ACC112 (cell line): Measurements from ENCODE around the gene PYM1.
A peak's percentile ranks its signal among the peaks of the same experiment; 100 is the strongest.

Experiments used
- H2AFZ ChIP-seq: fragments of 200-600 bp; sonication (generic); one replicate; pipeline ENCODE4 v1.6.0; 2017; ENCODE audit warnings: antibody characterized with exemption, low read length; ENCODE audit not compliant: unreplicated experiment
- H3K27ac ChIP-seq: fragments of 200-600 bp; sonication (generic); 2 replicates; pipeline ENCODE4 v1.5.1; 2014; ENCODE audit warnings: low read depth, mild to moderate bottlenecking, antibody characterized with exemption, low read length, moderate library complexity
- H3K27me3 ChIP-seq: fragments of 200-600 bp; sonication (generic); 2 replicates; pipeline ENCODE4 v1.6.1; 2014; ENCODE audit warnings: mild to moderate bottlenecking, antibody characterized with exemption, low read length, moderate library complexity, mixed read lengths; ENCODE audit not compliant: insufficient read depth
- H3K36me3 ChIP-seq: fragments of 200-600 bp; sonication (generic); 2 replicates; pipeline ENCODE4 v1.6.1; 2016; ENCODE audit warnings: mild to moderate bottlenecking, antibody characterized with exemption, low read length, moderate library complexity, mixed read lengths; ENCODE audit not compliant: insufficient read depth
- H3K4me1 ChIP-seq: fragments of 200-600 bp; sonication (generic); one replicate; pipeline ENCODE4 v1.6.1; 2016; ENCODE audit warnings: low read length, mixed read lengths; ENCODE audit not compliant: insufficient read depth, unreplicated experiment, control insufficient read depth
- H3K4me3 ChIP-seq: fragments of 200-600 bp; sonication (generic); 2 replicates; pipeline ENCODE4 v1.5.1; 2014; ENCODE audit warnings: mild to moderate bottlenecking, low read depth, low read length
- H3K79me2 ChIP-seq: fragments of 200-600 bp; sonication (generic); one replicate; pipeline ENCODE4 v1.6.0; 2016; ENCODE audit warnings: low read length; ENCODE audit not compliant: control insufficient read depth, unreplicated experiment, insufficient read depth

Gene PYM1

DNA sequence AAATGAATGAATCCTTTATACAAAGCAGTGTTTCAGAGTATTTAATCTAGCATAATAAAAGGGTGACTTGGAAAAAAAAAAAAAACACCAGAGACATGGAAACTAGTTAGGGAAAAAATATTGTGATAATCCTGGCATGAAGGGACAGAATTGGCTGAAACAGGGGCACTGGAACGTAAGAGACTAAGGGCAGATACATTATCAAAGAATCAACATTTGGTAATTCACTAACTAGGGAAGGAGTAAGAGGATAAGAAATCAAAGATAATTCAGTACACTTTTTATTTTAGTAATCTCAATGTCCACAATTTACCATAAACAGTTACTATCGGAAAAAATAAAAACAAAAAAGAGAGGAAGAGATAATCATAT lies 18.2 kb downstream of the PYM1 start:
- 0 out of 2 replicates have a peak overlapping the region, but pooled peaks have one; percentile 14 for H3K4me3 ChIP-seq
- peak overlapping the region; percentile 51 for H2AFZ ChIP-seq
- peaks cover 17% of the 10 kb centered on the region for H3K4me1 ChIP-seq
- peaks cover 5% of the 10 kb centered on the region for H3K79me2 ChIP-seq
- H3K27me3 ChIP-seq, result no peaks in the 10 kb centered on the region
- H3K36me3 ChIP-seq, result no peaks in the 10 kb centered on the region
- peak overlapping the region; percentile 54 for H3K27ac ChIP-seq

DNA sequence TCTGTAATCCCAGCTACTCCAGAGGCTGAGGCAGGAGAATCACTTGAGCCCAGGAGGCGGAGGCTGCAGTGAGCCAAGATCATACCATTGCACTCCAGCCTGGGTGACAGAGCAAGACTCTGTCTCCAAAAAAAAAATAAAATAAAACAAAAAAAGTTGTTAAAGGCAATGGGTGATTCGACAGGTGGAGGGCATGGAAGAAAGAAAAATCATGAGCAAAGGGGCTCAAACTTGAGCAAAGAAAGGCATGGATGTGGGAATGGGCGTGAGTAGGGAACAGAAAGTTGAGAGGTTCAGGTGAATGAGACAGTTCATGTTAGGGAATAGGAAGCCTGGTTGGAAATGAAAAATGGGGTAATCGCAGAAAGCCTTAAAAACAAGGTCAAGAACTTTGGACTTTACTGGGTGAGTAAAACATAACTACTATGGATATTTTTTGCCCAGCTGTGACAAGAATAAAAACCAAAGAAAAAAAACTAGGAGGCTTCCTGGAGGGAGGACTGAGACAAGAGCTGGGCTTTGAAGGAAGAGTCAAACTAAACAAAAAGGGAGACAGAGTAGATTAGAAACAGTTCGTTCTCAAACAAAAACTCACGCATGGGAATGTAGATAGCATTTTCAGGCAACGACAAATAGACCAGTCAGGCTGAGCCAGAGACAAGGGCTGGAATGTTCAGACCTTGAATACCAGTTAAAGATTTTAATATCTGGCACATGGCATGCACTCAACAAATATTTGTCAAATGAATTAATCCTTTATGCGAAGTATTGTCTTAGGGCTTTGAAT lies 18.8 kb downstream of the PYM1 start:
- 0 out of 2 replicates have a peak overlapping the region, but pooled peaks have one; percentile 14 for H3K4me3 ChIP-seq
- H3K79me2 ChIP-seq, result peaks cover 3% of the 10 kb centered on the region
- peak overlapping the region; percentile 54 for H3K27ac ChIP-seq
- H3K36me3 ChIP-seq, result no peaks in the 10 kb centered on the region
- H3K4me1 ChIP-seq, result peaks cover 14% of the 10 kb centered on the region
- H2AFZ ChIP-seq, result peak overlapping the region; percentile 51
- no peaks in the 10 kb centered on the region for H3K27me3 ChIP-seq

DNA sequence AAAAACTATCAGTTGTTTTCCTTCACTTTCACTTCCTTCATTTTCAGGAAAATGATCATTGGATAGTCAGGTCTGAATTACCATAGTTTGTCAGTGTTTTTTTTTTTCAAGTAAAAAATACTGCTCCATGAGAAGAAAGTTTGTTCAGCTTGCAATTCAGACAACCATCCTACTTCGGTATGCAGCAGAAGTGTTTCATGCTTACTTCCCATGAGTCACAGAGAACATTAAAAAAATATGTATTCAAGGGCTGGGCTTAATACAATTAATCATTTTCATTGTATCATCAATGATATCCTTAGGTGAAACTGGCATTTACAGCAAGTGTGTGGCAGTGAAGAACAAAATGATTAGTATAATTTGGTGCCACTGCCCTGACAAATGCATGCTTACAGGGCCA lies 21.6 kb downstream of the PYM1 start:
- H3K27ac ChIP-seq, result peak overlapping the region; percentile 70
- no peak overlapping the region for H2AFZ ChIP-seq
- no peaks in the 10 kb centered on the region for H3K36me3 ChIP-seq
- no peaks in the 10 kb centered on the region for H3K27me3 ChIP-seq
- H3K4me3 ChIP-seq, result no peak overlapping the region
- H3K4me1 ChIP-seq, result peaks cover 14% of the 10 kb centered on the region
- no peaks in the 10 kb centered on the region for H3K79me2 ChIP-seq

DNA sequence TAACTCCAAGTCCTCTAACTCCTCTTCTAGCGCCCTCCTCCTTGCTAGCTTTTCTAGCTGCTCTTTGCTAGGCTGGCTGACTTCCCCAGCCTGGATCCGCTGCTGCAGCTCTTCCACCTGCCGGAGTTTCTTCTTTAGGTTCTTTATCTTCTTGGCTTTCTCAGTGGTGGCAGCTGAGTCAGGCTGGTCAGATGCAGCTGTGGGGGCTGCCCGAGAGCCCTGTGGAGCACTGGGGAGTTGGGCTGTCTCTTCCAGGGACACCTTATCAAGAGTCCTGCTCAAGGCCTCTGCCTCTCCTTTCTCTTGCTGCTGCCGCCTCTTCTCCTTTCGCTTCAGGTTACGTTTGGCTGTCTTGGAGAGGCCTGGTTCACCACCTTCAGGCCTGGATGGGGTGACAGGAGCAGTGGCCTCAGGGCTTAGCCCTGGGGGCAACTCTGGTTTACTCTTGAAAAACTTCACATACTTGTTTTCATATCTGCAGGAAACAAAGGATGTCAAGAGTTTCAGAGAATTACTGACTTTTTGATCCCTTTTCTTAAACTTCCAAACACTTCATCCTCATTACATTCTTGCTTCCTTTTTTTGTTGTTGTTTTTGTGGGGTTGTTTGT lies 25.7 kb downstream of the PYM1 start:
- Histone ChIP-seq H2AFZ (no peak overlapping the region), H3K79me2 (no peaks in the 10 kb centered on the region), H3K4me1 (peaks cover 7% of the 10 kb centered on the region), H3K4me3 (no peak overlapping the region), H3K36me3 (no peaks in the 10 kb centered on the region), H3K27me3 (no peaks in the 10 kb centered on the region), H3K27ac (no peak overlapping the region)

DNA sequence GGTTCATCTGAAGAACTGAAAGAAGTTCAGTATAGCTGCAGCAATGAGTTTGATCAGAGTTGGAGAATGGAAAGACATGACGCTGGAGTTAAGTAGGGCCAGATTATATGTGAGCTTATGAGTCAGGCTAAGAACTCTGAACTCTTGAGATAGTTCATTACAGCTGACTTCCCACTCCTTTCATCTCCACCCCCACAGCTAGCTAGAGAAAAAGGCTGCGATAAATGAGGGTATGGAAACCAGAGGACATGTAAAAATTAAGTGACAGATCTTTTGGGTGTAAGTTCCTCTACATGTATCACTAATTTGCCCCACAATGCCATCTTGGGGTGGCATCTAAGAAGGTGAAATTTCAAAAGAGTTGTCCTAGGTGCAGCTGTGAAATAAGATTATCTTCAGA lies 28.6 kb downstream of the PYM1 start:
- H3K27ac ChIP-seq, result peak overlapping the region; percentile 27; the same call in 1 of the 2 replicates
- H3K27me3 ChIP-seq, result no peaks in the 10 kb centered on the region
- H2AFZ ChIP-seq, result peak overlapping the region; percentile 25

DNA sequence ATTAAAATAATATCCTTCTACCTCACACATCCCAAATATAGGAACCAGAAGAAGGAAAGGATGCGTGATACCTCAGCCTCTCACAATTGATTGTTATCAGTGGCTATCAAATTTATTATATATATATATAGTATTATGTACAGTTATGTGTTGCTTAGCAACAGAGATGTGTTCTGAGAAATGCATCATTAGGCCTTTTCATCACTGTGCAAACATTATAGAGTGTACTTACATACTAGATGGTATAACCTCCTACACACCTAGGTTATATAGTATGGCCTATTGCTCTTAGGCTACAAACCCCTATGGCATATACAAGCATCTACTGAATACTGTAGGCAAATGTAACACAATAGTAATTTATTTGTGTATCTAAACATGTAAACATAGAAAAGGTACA lies 34.0 kb downstream of the PYM1 start:
- H3K79me2 ChIP-seq, result no peaks in the 10 kb centered on the region
- no peak overlapping the region for H3K4me3 ChIP-seq

More for the DNA sequence above, 28.6 kb downstream of the PYM1 start:
- Histone ChIP-seq H3K4me3 (no peak overlapping the region), H3K4me1 (peaks cover 3% of the 10 kb centered on the region), H3K79me2 (no peaks in the 10 kb centered on the region), H3K36me3 (no peaks in the 10 kb centered on the region)

DNA sequence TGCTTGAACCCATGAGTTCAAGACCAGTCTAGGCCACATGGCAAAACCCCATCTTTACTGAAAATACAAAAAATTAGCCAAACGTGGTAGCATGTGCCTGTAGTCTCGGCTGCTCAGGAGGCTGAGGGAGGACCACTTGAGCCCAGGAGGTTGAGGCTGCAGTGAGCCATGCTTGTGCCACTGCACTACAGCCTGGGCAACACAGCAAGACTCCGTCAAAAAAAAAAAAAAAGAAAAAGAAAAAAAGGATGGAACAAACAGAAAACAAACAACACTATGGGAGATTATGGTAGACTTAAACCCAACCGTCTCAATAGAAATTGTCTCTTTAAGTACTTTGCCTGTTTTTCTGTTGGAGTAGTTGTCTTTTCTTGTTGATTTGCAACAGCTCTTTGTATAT lies 36.4 kb downstream of the PYM1 start:
- Histone ChIP-seq H3K27ac (no peak overlapping the region), H3K4me1 (no peaks in the 10 kb centered on the region), H3K27me3 (no peaks in the 10 kb centered on the region), H3K36me3 (no peaks in the 10 kb centered on the region), H3K79me2 (no peaks in the 10 kb centered on the region), H3K4me3 (no peak overlapping the region), H2AFZ (no peak overlapping the region)

More for the DNA sequence above, 34.0 kb downstream of the PYM1 start:
- Histone ChIP-seq H3K27me3 (no peaks in the 10 kb centered on the region), H2AFZ (no peak overlapping the region), H3K27ac (no peak overlapping the region), H3K36me3 (no peaks in the 10 kb centered on the region), H3K4me1 (peaks cover under 1% of the 10 kb centered on the region)

DNA sequence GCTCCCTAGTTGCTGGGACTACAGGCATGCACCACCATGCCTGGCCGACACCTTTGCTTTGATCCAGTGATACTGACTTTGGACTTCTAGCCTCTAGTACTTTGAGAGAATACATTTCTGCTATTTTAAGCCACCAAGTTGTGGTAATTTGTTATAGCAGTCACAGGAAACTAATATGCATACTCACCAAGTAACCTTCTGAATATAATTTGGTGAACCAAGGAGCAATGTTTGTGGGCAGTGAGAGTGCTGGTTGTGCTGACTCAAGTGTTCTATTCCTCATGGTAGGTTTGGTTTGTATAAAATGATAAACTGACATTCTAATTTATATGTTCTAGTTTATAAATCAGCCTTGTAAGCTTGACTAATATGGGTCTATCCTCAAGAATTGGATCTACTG lies 42.6 kb downstream of the PYM1 start:
- H3K79me2 ChIP-seq, result no peaks in the 10 kb centered on the region
- H3K4me3 ChIP-seq, result no peak overlapping the region

DNA sequence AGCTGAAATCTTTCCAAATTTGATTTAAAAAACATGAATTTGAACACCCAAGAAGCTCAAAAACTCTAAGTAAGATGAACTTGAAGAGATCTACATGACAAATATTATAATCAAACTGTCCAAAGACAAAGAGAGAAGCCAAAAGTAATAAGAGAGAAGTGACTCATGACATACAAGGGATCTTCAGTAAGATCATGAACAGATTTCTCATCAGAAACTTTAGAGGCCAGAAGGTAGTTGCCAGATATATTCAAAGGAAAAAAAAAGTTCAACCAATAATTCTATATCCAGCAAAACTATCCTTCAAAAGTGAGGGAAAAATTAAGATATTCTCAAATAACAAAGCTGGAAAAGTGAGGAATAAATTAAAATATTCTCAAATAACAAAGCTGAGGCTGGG lies 49.9 kb downstream of the PYM1 start:
- Histone ChIP-seq H3K36me3 (no peaks in the 10 kb centered on the region), H3K27ac (no peak overlapping the region), H3K27me3 (no peaks in the 10 kb centered on the region), H2AFZ (no peak overlapping the region), H3K79me2 (no peaks in the 10 kb centered on the region), H3K4me3 (no peak overlapping the region), H3K4me1 (peaks cover 7% of the 10 kb centered on the region)

More for the DNA sequence above, 42.6 kb downstream of the PYM1 start:
- Histone ChIP-seq H2AFZ (no peak overlapping the region), H3K27me3 (no peaks in the 10 kb centered on the region), H3K4me1 (peaks cover 7% of the 10 kb centered on the region), H3K27ac (no peak overlapping the region), H3K36me3 (no peaks in the 10 kb centered on the region)

DNA sequence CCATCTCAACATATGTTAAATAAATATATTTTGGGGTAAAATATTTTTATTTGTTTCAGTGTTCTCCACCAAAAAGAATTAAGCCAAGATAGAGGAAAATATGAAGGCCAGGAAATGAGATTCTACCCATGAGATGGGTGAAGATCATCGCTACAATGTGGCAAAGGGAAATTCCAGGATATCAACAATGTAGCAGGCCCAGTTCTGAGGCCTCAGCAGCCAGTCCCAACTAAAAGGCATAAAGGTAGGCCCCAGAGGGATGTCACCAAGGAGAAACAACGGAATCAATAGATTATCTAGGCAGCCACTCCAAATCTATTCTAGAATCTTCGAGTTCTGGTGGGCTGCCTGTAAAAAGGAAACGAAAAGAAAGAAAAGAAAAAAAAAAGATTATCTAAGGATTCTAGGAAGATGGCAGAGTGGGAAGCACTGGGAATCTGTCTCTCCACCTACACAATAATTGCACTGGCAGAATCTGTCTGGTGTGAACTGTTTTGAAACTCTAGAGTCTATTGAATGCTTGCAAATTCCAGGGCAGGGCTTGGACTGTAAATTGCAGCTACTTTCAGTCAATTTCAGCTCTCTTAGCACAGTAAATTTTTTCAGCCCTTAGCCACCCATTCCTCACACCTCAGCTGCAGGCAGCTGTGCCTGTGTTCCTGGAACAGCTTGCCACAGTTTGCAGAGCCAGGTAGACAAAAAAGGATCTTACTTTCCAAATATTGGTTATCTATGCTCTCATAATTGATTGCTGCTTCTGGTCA lies 51.8 kb downstream of the PYM1 start:
- Histone ChIP-seq H3K27ac (no peak overlapping the region), H3K4me3 (no peak overlapping the region), H3K27me3 (no peaks in the 10 kb centered on the region), H3K36me3 (no peaks in the 10 kb centered on the region), H3K79me2 (no peaks in the 10 kb centered on the region), H2AFZ (no peak overlapping the region), H3K4me1 (peaks cover 3% of the 10 kb centered on the region)
